ENCODE data around the gene UQCRH. TPM values are rescaled to one million over a fixed set of nuclear protein-coding genes. Genes with fewer than 3 reads are reported as not detected.

Gene UQCRH
- total and polyA plus RNA-seq, 2 of the 8 experiments (the other 6 are each of a cell fraction or from before 2014, with no cell fraction given): 626 to 1,112 TPM

- FAIRE-seq: no peak
Observed at GRCh38 chr1:46277658-46278373, 25.7 kb upstream of the UQCRH start.

More at GRCh38 chr1:46277658-46278373, 25.7 kb upstream of the UQCRH start:
- no peak overlapping the region for H3K23ac ChIP-seq (ENCODE audit: insufficient read length)
- H3K18ac ChIP-seq (ENCODE audit: extremely low read depth, low read length): no peak overlapping the region
- H4K8ac ChIP-seq (ENCODE audit: extremely low read depth, insufficient read depth, low read length): peak overlapping the region; percentile 65
- no peak overlapping the region for H2AK5ac ChIP-seq (ENCODE audit: low read depth, low read length)
- no peak overlapping the region for H4K5ac ChIP-seq (ENCODE audit: insufficient read length, low read depth, low read length)
- peaks cover 3 to 4% of the 10 kb centered on the region in 2 experiments for H4K20me1 ChIP-seq (replicated peaks in 1 of 2; ENCODE audit: control insufficient read depth in 1 of 2, insufficient read depth in 2 of 2, low read length in 2 of 2)
- H3K9ac ChIP-seq (replicated peaks in 1 of 4; ENCODE audit: extremely low read depth in 1 of 4, low read depth in 3 of 4, low read length in 3 of 4): no peak overlapping the region
- no peaks in the 10 kb centered on the region for H3K4me1 ChIP-seq (replicated peaks in 1 of 4; ENCODE audit: control insufficient read depth in 3 of 4, insufficient read depth in 4 of 4, low read length in 3 of 4)
- DNase-seq (ENCODE audit: low read depth in 1 of 2, low spot score in 2 of 2): no peak
- H3K27ac ChIP-seq (ENCODE audit: low read depth, low read length): no peak overlapping the region
- H2BK20ac ChIP-seq (ENCODE audit: low read length): no peak overlapping the region
- H3K14ac ChIP-seq (ENCODE audit: insufficient read length): no peak overlapping the region
- TF ChIP-seq GTF2F1 (IDR thresholded peaks at IDR 0.05; ENCODE audit: borderline replicate concordance, low read depth, low read length) (no peak), ATF3 (IDR thresholded peaks at IDR 0.05; ENCODE audit: insufficient read depth, low read depth, low read length) (no peak), SIRT6 (IDR thresholded peaks at IDR 0.05; ENCODE audit: low read length) (no peak), USF2 (IDR thresholded peaks at IDR 0.05; ENCODE audit: low read length) (no peak), SAP30 (IDR thresholded peaks at IDR 0.05; ENCODE audit: insufficient read depth, insufficient replicate concordance, low read length) (no peak), POLR2AphosphoS5 (IDR thresholded peaks at IDR 0.05; ENCODE audit: low read depth, low read length) (peak; percentile 64; the same call in 1 of the 2 replicates), GABPA (IDR thresholded peaks at IDR 0.05; ENCODE audit: borderline replicate concordance, insufficient read depth, low read length) (no peak)
- 90% methylated on average over 14 of the region's 14 CpGs; no CpG with 5 or more reads in 1 of the 2 experiments for WGBS, 2 experiments (ENCODE audit: extremely low coverage in 1 of 2, insufficient coverage in 1 of 2, insufficient read length in 1 of 2, insufficient replicate concordance in 2 of 2, low coverage in 1 of 2, low lambda C conversion rate in 2 of 2, missing lambda C conversion rate in 1 of 2)
- CTCF ChIA-PET (ENCODE audit: partially characterized antibody): interaction anchor here (0.7 to 2.0 kb wide), 6 partner anchors 13 to 70 kb away, joined by 3 to 6 read pairs (median 4); partner anchors contain the start of gene RAD54L
- no peaks in the 10 kb centered on the region for H3K79me2 ChIP-seq (ENCODE audit: control insufficient read depth in 1 of 2, insufficient read depth in 2 of 2, low read length in 2 of 2)
- H3K23me2 ChIP-seq (ENCODE audit: low read depth, low read length): no peaks in the 10 kb centered on the region
- no peak overlapping the region for H3K56ac ChIP-seq (replicated peaks; ENCODE audit: insufficient read length, low read depth, low read length)
- H3K4me2 ChIP-seq (ENCODE audit: insufficient read depth in 1 of 2, low read depth in 2 of 2, low read length in 2 of 2): no peak overlapping the region
- H2BK5ac ChIP-seq (ENCODE audit: low read depth, low read length): no peak overlapping the region
- no peak overlapping the region for H2BK120ac ChIP-seq (replicated peaks; ENCODE audit: low read depth, low read length)
- H3K9me3 ChIP-seq (ENCODE audit: insufficient read depth in 2 of 2, low read depth in 1 of 2, low read length in 1 of 2): no peaks in the 10 kb centered on the region
- H3K36me3 ChIP-seq (ENCODE audit: control insufficient read depth in 2 of 4, insufficient read depth in 4 of 4, low read length in 3 of 4): peaks cover 43 to 88% (median 64%) of the 10 kb centered on the region in 4 experiments
- H4K91ac ChIP-seq (replicated peaks; ENCODE audit: insufficient read length, low read length): no peak overlapping the region
- no peak overlapping the region for H3K4me3 ChIP-seq (ENCODE audit: extremely low read depth in 1 of 4, insufficient read depth in 2 of 4, low read depth in 3 of 4, low read length in 4 of 4)
- no peak overlapping the region for H3K4ac ChIP-seq (replicated peaks; ENCODE audit: insufficient read length, low read depth, low read length)
- H2AFZ ChIP-seq (ENCODE audit: low read length): no peak overlapping the region
- POLR2A ChIA-PET (ENCODE audit: partially characterized antibody): interaction anchor here (1.2 to 33.1 kb wide), 9 partner anchors 2 to 69 kb away, joined by 3 to 689 read pairs (median 6); partner anchors contain the start of genes LRRC41, NSUN4, RAD54L and UQCRH
- H2BK12ac ChIP-seq (ENCODE audit: low read depth, low read length): no peak overlapping the region
- H3K79me1 ChIP-seq (ENCODE audit: low read depth, low read length): no peaks in the 10 kb centered on the region
- H3K27me3 ChIP-seq (replicated peaks in 1 of 4; ENCODE audit: control insufficient read depth in 3 of 4, extremely low read depth in 1 of 4, insufficient read depth in 3 of 4, low read length in 3 of 4): no peaks in the 10 kb centered on the region
- H2BK15ac ChIP-seq (ENCODE audit: low read length): no peak overlapping the region
